ENCODE results near the gene LDLRAD2.
A peak's percentile ranks its signal among the peaks of the same experiment; 100 is the strongest.

DNA sequence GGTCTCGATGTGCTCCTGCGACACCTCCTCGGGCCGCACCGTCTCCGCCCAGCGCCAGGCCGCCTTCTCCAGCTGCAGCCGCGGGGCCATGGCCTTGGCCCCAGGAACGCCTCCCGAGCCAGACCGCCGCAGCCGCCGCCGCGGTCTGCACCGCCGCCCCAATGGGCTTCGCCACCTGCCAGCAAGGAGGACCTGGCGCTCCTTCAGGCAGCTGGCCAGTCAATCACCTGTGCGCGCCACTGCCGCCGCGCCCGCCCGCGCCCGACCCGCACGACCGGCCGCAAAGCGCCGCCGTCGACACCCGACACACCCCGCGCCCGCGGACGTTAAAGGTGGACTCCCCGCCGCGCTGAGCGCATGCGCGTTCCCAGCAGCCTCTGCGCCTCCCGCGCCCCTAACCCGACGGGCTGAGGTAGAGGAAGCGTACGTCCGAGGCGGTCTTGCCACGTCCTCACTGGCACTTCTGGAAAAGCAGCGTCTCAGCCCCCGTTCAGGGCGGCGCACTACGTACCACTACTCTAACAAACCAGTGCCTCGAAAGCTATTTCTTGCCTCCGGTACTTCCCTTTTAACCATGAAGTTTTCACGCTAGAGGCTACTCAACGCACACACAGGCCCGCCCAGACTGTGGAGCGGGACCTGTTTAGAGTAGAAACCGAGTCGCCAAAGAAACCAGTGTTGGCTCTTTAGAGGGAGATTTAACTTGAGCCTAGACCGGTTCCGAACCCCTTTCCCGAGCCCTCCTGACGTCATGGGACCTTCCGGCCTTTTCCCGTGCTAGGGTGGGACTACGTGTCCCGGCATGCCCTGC, 29.0 kb upstream of the LDLRAD2 start, which contains the start of gene USP48:
- TF ChIP-seq, protein P1, sequence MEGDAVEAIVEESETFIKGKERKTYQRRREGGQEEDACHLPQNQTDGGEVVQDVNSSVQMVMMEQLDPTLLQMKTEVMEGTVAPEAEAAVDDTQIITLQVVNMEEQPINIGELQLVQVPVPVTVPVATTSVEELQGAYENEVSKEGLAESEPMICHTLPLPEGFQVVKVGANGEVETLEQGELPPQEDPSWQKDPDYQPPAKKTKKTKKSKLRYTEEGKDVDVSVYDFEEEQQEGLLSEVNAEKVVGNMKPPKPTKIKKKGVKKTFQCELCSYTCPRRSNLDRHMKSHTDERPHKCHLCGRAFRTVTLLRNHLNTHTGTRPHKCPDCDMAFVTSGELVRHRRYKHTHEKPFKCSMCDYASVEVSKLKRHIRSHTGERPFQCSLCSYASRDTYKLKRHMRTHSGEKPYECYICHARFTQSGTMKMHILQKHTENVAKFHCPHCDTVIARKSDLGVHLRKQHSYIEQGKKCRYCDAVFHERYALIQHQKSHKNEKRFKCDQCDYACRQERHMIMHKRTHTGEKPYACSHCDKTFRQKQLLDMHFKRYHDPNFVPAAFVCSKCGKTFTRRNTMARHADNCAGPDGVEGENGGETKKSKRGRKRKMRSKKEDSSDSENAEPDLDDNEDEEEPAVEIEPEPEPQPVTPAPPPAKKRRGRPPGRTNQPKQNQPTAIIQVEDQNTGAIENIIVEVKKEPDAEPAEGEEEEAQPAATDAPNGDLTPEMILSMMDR (IDR thresholded peaks at IDR 0.05): no peak
- TF ChIP-seq POLR2A (IDR thresholded peaks at IDR 0.05) (peak in 1 of 2 donors; percentile 82), POLR2AphosphoS5 (IDR thresholded peaks at IDR 0.05; ENCODE audit: insufficient read depth in 1 of 2, low read depth in 1 of 2) (peak; percentile 94 to 99)

All from vagina (tissue), 2 donors.